NCI-H1092 treated with DMSO at 0.1 percent for 48 hours (cell line): Measurements from ENCODE around the gene CBLB.
"Not testable (repeated sequence)": the region's sequence is repeated elsewhere in the genome, so short reads cannot be mapped to it uniquely, and the experiment has no call there.

ENCODE experiments used
- DNase-seq: peaks from one replicate; lab custom pipeline; 2025; lab: John Stamatoyannopoulos, UW

Gene CBLB

GRCh38 chr3:105752791-105753415 lies 115.9 kb downstream of the CBLB start:
- no peak for DNase-seq

DNA sequence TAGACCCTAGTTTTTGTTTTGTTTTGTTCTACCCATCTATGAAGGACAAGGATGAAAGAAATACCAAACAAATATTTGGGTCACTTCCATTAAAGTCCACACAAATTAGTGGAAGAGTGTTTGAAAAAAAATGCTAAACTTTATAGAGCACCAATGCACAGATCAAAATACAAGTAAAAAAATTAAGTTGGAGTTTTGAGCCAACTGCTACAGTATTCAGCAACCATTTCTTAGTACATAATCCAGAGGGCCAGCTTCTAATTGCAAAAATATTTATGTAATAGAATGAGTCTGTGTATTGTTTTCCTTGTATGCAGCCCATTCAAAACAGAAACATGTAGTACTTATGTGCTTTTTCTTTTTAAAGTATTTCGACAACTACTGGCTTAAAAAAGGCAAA lies 121.1 kb downstream of the CBLB start:
- no peak for DNase-seq

DNA sequence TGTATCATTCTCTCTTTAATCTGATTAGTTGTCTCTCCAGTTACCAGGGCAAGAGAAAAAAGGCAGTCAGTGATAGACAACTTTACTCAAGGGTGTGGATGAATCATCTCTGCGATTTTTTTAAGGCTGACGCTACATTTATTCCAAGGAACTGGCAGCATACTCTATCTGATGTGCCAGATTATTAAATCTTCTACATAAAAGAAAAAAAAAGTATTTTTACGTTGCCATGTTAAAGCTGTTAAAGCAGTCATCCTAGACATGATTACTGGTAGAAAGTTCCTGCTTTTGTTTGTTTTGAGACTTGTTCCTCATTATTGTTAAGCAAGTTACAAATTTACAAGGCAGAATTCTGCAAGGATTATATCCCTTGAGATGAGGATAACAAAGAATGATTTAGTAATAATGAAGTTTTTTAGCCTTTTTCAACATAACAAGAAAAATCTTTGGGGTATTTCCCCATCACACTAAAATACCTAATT lies 121.7 kb downstream of the CBLB start:
- no peak for DNase-seq

GRCh38 chr3:105746231-105746996 lies 122.4 kb downstream of the CBLB start:
- DNase-seq: no peak

- DNase-seq: no peak
These were observed 123.8 kb downstream of the CBLB start for GRCh38 chr3:105745046-105745445.

- no peak for DNase-seq
These were observed 124.6 kb downstream of the CBLB start for GRCh38 chr3:105744202-105744601.

DNA sequence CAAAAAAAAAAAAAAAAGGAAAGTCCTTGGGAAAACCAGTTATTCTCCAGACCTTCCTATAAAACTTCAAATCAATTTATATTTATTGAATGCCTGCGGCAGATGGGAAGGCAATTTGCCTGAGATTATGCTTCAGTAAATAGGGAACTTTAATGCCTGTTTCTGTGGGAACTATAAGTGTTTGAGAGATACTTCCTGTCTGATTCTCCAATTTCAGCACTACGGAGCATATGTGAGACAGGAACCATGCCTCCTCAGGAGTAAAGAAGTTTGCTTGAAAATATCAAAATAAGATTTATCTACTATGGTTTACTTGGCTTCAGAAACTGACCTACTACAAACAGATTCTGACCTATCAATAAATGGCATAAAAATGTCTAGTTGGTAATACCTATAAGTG lies 135.5 kb downstream of the CBLB start:
- DNase-seq: no peak

DNA sequence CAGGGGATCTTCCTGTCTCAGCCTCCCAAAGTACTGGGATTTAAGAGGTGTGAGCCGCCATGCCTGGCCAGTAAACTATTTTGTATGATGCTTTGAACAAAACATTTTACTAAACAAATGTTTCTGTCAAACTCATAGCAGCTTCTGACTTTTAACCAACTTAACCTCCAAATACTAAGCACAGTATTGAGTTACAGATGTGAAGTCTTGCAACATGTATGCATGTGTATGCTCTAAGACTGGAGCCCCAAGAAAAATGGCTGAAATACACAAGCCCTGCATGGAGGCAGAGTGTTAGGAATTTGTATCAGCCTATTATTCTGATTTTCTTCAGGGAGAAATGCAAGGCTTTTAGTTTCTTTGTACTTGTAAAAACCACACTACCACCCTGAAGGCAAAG lies 137.1 kb downstream of the CBLB start:
- DNase-seq: no peak

DNA sequence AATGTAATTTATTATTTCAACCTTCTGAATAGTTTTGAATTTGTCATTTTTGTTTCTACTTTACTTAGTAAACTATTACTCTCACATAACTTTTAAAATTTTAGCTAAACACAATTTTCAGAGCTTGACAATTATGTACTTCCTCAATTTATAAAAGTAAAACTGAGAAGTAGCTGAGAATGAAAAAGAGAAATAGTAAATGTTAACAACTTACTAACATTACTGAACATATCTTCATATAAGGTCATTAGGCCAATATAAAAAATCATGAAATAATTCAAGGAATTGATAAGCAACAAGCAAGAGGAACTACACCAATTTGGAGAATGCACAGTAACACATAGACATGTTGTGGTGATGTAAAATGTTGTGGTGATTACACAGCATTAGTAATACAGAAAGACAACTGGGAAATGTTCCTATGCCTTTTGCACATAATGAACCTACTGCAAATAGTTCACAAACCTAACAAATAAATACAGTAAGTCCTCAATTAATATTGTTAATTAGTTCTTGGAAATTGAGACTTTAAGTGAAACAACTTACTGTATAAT lies 137.9 kb downstream of the CBLB start:
- DNase-seq: no peak

DNA sequence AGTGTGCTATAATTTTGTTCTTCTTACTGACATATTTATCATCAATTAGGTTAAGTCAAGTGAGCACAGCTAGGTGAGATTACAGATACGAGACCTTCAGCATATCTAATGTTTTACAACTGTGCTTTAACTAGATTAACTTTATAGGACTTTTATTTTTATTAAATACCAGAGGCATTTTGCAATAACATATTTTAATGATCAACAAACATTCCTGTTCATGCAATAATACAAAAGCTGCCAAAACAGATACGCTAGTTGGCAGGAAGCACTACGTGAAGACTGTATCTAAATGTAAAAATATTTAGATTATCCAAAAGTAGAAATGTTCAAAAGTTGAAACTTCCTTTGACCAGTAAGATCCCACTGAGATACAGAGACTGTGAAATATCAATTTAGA lies 139.1 kb downstream of the CBLB start:
- DNase-seq: no peak

- DNase-seq: no peak
These were observed 140.0 kb downstream of the CBLB start for GRCh38 chr3:105728771-105729312.

DNA sequence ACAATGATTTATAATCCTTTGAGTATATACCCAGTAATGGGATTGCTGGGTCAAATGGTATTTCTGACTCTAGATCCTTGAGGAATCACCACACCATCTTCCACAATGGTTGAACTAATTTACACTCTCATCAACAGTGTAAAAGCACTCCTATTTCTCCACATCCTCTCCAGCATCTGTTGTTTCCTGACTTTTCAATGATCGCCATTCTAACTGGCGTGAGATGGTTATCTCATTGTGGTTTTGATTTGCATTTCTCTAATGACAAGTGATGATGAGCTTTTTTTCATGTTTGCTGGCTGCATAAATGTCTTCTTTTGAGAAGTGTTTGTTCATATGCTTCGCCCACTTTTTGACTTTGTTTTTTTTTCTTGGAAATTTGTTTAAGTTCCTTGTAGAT lies 141.8 kb downstream of the CBLB start:
- DNase-seq: not testable (repeated sequence)

- no peak for DNase-seq
These were observed 145.8 kb downstream of the CBLB start for GRCh38 chr3:105722943-105723556.

GRCh38 chr3:105719791-105720190 lies 149.0 kb downstream of the CBLB start:
- DNase-seq: no peak

DNA sequence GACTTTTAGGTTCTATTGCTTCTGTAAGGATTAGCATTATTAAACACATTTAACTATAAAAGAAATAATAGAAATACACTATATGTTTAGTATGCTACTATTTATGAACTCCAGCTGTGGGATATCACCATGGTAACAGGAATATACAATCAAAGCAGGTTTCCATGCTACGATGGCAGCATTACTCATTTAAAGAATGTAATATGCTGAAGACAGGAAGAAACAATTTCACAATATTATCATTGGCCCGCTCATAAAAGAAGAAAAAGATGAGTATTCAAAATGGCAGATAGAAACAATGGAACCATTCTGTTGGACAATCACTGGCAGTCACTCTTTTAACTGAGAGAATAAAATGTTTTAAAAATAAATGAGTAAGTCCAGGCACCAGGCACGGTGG lies 153.4 kb downstream of the CBLB start:
- DNase-seq: no peak

- no peak for DNase-seq
These were observed 154.4 kb downstream of the CBLB start for GRCh38 chr3:105714453-105714852.

DNA sequence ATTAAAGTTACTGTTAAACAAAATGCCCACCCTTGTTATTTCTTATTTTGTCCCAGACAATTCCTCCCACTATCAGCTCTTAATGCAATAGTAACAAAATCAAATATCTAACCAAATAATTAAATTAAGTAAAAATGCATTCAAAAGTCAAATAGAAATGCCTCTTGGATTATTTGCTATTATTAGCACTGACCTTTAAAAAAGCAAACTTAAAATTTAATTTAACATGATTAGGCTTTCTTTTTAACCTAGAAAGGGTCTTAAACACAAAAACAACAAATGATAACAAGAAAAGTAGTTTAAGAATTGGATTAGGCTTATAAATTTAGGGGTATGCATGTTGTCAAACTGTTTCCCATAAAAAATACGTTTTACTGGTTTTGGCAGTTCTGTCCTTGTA lies 159.8 kb downstream of the CBLB start:
- DNase-seq: no peak

GRCh38 chr3:105707009-105707408 lies 161.8 kb downstream of the CBLB start:
- DNase-seq: no peak

DNA sequence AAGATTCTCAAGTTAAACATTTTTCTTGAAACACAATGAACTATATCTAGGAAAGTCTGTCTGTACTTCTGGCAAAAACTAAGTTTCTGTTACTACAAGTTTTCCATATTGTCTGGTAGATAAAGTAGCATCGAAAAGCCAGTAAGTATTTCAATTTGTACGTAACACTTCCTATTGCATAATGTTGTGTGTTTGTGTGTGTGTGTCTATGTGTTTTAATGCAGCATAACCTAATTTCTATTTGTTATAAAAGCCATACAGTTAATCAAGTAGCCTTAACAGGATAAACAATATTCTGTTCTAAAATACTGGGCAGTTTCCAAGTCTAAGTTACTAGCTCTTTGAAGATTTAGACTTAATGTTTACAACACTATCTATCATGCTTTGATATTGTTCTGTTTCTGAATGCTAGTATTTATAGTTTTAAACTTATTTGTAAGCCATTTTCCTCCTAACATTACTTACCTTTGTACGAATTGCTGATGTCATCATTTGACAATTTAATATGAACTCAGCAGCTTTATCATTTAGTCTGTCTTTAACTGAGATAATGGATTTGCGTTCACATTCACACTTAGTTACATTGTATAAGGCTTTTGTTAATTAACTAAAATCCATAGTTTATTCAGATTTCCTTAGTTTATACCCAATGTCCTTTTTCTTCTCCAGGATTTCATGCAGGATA lies 163.9 kb downstream of the CBLB start:
- DNase-seq: no peak

DNA sequence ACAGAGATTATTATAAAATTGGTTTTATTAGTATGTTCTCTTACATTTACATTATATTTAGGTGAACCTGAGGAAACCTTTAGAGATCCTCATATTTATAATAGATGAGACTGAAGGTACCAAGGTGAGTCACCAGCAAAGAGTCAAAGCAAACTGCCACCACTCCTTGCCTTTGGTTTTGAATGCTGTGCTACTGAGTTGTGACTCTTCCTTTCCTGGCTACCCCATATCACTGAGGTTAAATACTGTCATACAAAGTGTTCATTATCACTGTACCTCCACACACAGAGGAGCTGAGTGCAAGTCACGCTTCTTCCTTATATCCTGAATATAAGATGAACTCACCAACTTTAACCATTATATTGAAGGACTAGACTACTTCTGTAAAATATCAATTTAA lies 168.2 kb downstream of the CBLB start:
- DNase-seq: no peak

DNA sequence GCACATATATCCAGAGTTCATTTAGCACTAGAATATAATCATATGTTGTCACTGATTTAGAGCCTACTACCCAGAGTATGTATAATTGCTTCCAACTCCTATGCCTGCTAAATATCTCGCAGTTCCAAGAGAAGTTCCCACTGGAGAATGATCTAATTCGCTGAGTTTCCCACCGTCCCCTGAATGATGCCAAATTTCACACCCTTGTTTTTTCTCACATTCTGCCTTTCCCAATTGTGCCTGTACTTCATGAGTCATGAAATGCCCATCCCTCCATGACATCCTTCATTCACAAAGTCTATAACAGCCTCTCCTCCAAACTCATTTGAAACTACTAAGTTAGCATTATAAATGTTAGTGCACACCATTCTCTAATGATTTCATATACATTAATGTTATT lies 177.2 kb downstream of the CBLB start:
- no peak for DNase-seq

DNA sequence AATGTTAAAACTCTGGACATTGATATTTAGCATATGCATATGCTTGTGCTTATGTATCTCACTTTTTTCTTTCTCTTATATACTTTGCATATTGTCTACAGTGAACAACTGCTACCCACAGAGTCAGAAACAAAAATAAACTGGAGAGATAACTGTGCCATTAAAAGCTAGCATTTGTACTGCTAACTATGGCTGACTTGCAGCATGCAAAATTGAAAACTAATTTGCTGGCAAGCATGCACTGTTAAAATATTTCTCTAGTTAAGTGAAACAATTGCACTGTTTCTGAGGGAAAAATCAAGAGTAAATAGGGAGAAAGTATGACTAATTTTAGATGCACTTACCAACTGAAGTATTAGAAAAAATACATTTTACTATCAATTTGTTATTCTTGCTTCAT lies 177.8 kb downstream of the CBLB start:
- no peak for DNase-seq
